ENCODE results near the gene STARD5.
"Not testable (repeated sequence)": the region's sequence is repeated elsewhere in the genome, so short reads cannot be mapped to it uniquely, and the experiment has no call there.

STARD5 gene

DNA sequence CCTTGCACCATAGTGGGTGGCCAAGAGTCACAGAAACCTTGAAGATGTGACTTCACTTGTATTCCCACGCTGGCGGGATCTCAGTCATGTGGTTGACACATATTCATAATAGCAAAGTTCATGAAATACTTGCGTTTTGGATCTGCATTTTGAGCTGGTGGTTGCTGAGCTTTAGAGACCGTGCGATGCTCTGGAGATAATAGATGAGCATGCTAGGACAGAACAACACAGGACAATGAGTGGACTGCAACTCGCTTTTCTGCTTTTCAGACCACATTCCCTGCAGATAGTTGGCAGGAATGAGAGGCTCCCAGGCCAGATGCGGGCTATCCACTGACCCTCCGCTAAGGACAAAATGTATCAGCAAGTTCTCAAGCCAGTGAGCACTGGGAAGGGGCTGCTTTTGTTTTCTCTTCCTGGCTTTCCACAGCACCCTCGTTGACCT lies 13.8 kb upstream of the STARD5 start:
- no peaks in the 10 kb centered on the region for H3K36me3 ChIP-seq (ENCODE audit: insufficient read depth, low read length)
- H3K4me3 ChIP-seq (ENCODE audit: low read depth, low read length): no peak overlapping the region
- peak overlapping the region; percentile 16; the same call in 1 of the 2 replicates for H3K27ac ChIP-seq (ENCODE audit: low read depth, low read length)
- peaks cover 21% of the 10 kb centered on the region for H3K4me1 ChIP-seq (ENCODE audit: control insufficient read depth, insufficient read depth, low read length, unreplicated experiment)
- H2AFZ ChIP-seq (ENCODE audit: low read length, unreplicated experiment): no peak overlapping the region
- no peaks in the 10 kb centered on the region for H3K79me2 ChIP-seq (ENCODE audit: control insufficient read depth, insufficient read depth, low read length, unreplicated experiment)
- peaks cover 15% of the 10 kb centered on the region; the same call in 1 of the 2 replicates for H3K27me3 ChIP-seq (ENCODE audit: insufficient read depth, low read length)

DNA sequence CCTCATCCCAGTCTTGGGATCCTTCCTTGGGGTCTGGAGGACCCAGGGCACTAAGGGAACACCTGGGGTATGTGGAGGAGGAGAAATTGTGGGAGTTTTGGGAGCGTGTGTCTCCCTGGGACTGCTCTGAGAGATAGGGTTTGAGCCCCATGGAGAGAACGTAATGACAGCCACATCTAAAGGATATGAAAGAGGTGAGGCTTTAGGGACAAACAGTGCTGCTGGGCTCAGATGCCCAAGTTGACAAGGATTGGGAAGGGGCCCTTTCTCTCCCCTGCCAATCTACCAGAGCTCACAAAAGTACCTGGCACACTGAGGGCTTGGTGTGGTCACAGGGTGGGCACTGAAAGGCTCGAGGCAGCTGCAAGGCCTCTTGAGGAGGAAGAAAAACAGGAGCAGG lies 13.3 kb upstream of the STARD5 start:
- no peak overlapping the region for H2AFZ ChIP-seq (ENCODE audit: low read length, unreplicated experiment)
- H3K36me3 ChIP-seq (ENCODE audit: insufficient read depth, low read length): no peaks in the 10 kb centered on the region
- peaks cover 21% of the 10 kb centered on the region for H3K4me1 ChIP-seq (ENCODE audit: control insufficient read depth, insufficient read depth, low read length, unreplicated experiment)
- H3K27me3 ChIP-seq (ENCODE audit: insufficient read depth, low read length): peaks cover 15% of the 10 kb centered on the region; the same call in 1 of the 2 replicates
- no peaks in the 10 kb centered on the region for H3K79me2 ChIP-seq (ENCODE audit: control insufficient read depth, insufficient read depth, low read length, unreplicated experiment)
- no peak overlapping the region for H3K27ac ChIP-seq (ENCODE audit: low read depth, low read length)
- no peak overlapping the region for H3K4me3 ChIP-seq (ENCODE audit: low read depth, low read length)

DNA sequence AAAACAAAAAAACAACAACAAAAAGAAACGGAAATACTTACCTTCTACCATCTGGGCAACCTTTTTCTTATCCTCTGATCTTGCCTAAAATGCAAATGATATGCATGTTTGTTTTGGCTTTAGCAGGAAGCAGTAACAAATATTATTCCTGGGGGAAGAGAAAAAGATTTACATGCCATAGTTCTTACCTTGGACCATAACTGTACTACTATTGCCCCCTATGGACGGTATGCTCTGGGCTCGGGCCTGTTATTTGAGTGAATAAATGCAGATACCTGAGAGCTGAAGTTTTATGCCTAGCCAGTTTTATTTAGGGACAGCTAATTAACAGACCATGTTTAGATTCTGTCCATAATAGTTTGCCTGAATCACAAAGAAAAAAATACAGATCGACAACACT lies 12.6 kb upstream of the STARD5 start:
- H3K79me2 ChIP-seq (ENCODE audit: control insufficient read depth, insufficient read depth, low read length, unreplicated experiment): no peaks in the 10 kb centered on the region
- H3K27ac ChIP-seq (ENCODE audit: low read depth, low read length): no peak overlapping the region
- H2AFZ ChIP-seq (ENCODE audit: low read length, unreplicated experiment): no peak overlapping the region
- peaks cover 8% of the 10 kb centered on the region; the same call in 1 of the 2 replicates for H3K27me3 ChIP-seq (ENCODE audit: insufficient read depth, low read length)
- H3K36me3 ChIP-seq (ENCODE audit: insufficient read depth, low read length): no peaks in the 10 kb centered on the region
- no peak overlapping the region for H3K4me3 ChIP-seq (ENCODE audit: low read depth, low read length)
- peaks cover 21% of the 10 kb centered on the region for H3K4me1 ChIP-seq (ENCODE audit: control insufficient read depth, insufficient read depth, low read length, unreplicated experiment)

DNA sequence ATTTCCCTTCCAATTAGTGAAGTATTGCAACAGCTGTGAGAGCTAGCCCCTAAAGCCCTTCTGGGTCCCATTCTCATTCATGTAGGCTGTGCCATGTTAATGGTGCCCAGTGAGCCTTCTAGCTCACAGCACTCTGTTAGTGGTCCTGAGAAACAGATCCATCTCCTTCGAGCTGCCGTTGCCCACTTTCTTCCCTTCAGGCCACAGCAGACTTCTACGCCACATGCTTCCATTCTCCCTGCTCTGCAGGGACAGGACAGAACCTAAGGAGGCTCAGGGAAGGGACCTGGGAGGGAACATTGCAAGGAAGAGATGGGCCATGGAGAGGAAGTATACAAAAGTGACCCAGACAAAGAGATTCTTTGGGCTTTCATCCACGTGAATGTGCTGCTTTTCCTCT lies 11.7 kb upstream of the STARD5 start:
- no peaks in the 10 kb centered on the region for H3K79me2 ChIP-seq (ENCODE audit: control insufficient read depth, insufficient read depth, low read length, unreplicated experiment)
- H3K27me3 ChIP-seq (ENCODE audit: insufficient read depth, low read length): 0 out of 2 replicates have a peak, but pooled peaks cover 2% of the 10 kb centered on the region
- no peak overlapping the region for H3K27ac ChIP-seq (ENCODE audit: low read depth, low read length)
- H3K36me3 ChIP-seq (ENCODE audit: insufficient read depth, low read length): no peaks in the 10 kb centered on the region
- peaks cover 21% of the 10 kb centered on the region for H3K4me1 ChIP-seq (ENCODE audit: control insufficient read depth, insufficient read depth, low read length, unreplicated experiment)
- H3K4me3 ChIP-seq (ENCODE audit: low read depth, low read length): no peak overlapping the region
- H2AFZ ChIP-seq (ENCODE audit: low read length, unreplicated experiment): no peak overlapping the region

DNA sequence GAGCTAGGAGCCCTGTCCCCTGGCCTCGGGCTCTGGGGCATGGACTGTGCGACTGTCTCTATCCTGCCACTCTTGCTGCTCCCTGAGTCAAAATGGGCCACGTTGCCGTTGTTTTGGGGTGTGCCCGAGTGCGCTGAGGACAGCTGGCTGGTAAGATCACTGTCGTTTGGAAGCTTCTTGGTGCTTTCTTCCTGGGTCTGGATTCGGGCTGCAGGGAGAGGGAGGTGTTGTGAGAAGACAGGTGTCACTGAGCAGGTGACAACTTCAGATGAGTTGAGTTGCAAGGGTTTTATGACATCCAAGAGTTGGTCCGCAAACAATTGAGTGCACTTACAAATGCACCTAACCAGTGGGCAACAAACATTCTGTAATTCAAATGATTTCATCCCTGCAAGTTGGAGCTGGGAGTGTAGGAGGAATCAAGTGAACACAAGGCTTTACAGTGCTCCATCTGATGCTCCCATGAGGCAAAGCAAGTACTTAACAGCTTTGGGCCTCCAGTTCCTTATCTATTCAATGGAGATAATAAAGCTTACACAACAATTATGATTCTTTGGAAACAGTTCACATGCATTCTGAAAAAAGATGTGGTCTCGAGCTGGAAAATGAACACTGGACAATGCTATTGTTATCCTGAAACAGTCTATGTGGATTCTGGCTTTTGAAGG lies 11.0 kb upstream of the STARD5 start:
- Histone ChIP-seq H3K27ac (ENCODE audit: low read depth, low read length) (no peak overlapping the region), H3K79me2 (ENCODE audit: control insufficient read depth, insufficient read depth, low read length, unreplicated experiment) (no peaks in the 10 kb centered on the region), H3K27me3 (ENCODE audit: insufficient read depth, low read length) (no peaks in the 10 kb centered on the region), H3K4me1 (ENCODE audit: control insufficient read depth, insufficient read depth, low read length, unreplicated experiment) (peaks cover 21% of the 10 kb centered on the region), H2AFZ (ENCODE audit: low read length, unreplicated experiment) (no peak overlapping the region), H3K36me3 (ENCODE audit: insufficient read depth, low read length) (no peaks in the 10 kb centered on the region), H3K4me3 (ENCODE audit: low read depth, low read length) (no peak overlapping the region)

DNA sequence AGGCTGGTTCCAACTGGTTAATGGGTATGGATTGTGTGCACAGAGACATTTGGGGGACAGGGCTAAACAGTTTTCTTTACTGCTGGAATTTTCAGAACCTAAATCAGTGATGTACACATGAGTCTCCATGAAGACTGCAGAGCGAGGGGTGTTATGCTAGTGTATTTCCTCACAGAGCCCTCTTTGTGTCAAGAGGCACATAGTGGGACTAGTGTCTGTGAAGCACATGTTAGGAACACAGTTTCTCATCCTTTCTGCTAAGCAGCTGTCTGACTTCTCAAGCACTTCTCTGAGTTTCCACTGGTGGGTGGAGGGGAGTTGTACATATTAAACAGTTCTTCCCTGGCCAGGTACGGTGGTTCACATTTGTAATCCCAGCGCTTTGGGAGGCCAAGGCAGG lies 9.4 kb upstream of the STARD5 start:
- Histone ChIP-seq H2AFZ (ENCODE audit: low read length, unreplicated experiment) (no peak overlapping the region), H3K27me3 (ENCODE audit: insufficient read depth, low read length) (no peaks in the 10 kb centered on the region), H3K27ac (ENCODE audit: low read depth, low read length) (no peak overlapping the region), H3K79me2 (ENCODE audit: control insufficient read depth, insufficient read depth, low read length, unreplicated experiment) (no peaks in the 10 kb centered on the region), H3K4me3 (ENCODE audit: low read depth, low read length) (no peak overlapping the region), H3K36me3 (ENCODE audit: insufficient read depth, low read length) (no peaks in the 10 kb centered on the region), H3K4me1 (ENCODE audit: control insufficient read depth, insufficient read depth, low read length, unreplicated experiment) (peaks cover 12% of the 10 kb centered on the region)

DNA sequence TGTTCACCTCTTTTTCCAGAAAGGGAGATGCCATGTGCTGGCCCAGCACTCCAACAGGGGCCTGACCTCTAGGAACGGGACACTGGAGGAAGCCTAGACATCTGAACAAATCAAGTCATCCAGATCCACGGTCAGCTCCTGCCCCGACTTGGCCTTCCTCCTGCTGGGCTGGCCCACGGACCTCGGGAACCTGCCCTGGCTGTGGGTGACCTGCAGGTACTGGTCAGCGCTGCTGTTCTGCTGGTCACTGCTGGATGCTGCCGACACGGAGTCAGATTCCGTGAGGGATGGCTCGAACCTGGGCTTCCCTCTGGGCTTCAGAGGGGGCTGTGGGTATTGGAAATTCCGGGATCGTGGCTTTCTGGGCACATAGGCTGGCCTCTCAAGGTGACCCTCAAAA lies 8.4 kb upstream of the STARD5 start:
- H3K27ac ChIP-seq (ENCODE audit: low read depth, low read length): no peak overlapping the region
- H3K4me3 ChIP-seq (ENCODE audit: low read depth, low read length): no peak overlapping the region

DNA sequence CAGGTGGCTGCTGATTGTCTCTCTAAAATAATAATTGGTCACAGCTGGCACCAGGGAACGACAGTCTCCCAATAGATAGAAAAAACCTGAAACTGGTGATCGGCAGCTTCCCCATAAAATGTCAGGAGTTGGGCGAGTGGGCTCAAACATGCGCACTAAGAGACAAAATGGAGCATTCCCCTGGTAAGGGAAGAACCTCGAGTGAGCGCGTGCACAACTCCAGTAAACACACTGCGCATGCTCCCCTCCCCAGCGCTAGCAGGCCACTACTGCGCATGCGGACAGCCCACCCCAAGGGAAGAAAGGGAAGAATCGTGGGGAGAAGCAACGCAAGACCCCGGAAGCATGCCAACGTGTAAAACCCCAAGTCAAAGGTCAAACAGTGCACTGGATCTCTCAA lies 7.7 kb upstream of the STARD5 start:
- Histone ChIP-seq H3K27ac (ENCODE audit: low read depth, low read length) (no peak overlapping the region), H3K79me2 (ENCODE audit: control insufficient read depth, insufficient read depth, low read length, unreplicated experiment) (no peaks in the 10 kb centered on the region), H3K27me3 (ENCODE audit: insufficient read depth, low read length) (no peaks in the 10 kb centered on the region), H3K36me3 (ENCODE audit: insufficient read depth, low read length) (no peaks in the 10 kb centered on the region), H3K4me3 (ENCODE audit: low read depth, low read length) (no peak overlapping the region), H2AFZ (ENCODE audit: low read length, unreplicated experiment) (no peak overlapping the region), H3K4me1 (ENCODE audit: control insufficient read depth, insufficient read depth, low read length, unreplicated experiment) (peaks cover 15% of the 10 kb centered on the region)

More for the DNA sequence above, 8.4 kb upstream of the STARD5 start:
- H3K36me3 ChIP-seq (ENCODE audit: insufficient read depth, low read length): no peaks in the 10 kb centered on the region
- no peak overlapping the region for H2AFZ ChIP-seq (ENCODE audit: low read length, unreplicated experiment)
- H3K4me1 ChIP-seq (ENCODE audit: control insufficient read depth, insufficient read depth, low read length, unreplicated experiment): peaks cover 10% of the 10 kb centered on the region
- no peaks in the 10 kb centered on the region for H3K79me2 ChIP-seq (ENCODE audit: control insufficient read depth, insufficient read depth, low read length, unreplicated experiment)
- no peaks in the 10 kb centered on the region for H3K27me3 ChIP-seq (ENCODE audit: insufficient read depth, low read length)

DNA sequence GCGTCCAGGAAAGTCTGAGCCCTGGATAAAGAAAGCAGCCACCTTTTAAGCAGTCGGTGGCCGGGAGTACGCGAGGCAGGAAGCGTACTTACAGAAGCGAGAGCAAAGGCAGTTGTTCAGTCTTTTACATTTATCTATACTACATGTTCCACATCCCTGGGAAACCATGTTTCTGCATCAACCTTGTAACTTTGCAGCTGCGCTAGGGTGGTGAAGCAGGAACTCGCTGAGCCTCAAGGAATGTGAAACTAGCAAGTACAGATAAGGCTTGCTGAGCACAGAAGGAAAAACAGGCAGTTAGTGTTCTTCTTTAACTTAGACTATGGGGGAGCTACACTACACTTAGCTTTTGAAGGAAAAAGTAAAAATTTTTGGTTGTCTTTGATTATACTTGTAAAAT lies 7.2 kb upstream of the STARD5 start:
- not testable (repeated sequence) for H3K79me2 ChIP-seq (ENCODE audit: control insufficient read depth, insufficient read depth, low read length, unreplicated experiment); H3K4me3 ChIP-seq (ENCODE audit: low read depth, low read length); H3K27ac ChIP-seq (ENCODE audit: low read depth, low read length); H3K27me3 ChIP-seq (ENCODE audit: insufficient read depth, low read length); H3K36me3 ChIP-seq (ENCODE audit: insufficient read depth, low read length); H2AFZ ChIP-seq (ENCODE audit: low read length, unreplicated experiment)
- H3K4me1 ChIP-seq (ENCODE audit: control insufficient read depth, insufficient read depth, low read length, unreplicated experiment): peaks cover 20% of the 10 kb centered on the region

DNA sequence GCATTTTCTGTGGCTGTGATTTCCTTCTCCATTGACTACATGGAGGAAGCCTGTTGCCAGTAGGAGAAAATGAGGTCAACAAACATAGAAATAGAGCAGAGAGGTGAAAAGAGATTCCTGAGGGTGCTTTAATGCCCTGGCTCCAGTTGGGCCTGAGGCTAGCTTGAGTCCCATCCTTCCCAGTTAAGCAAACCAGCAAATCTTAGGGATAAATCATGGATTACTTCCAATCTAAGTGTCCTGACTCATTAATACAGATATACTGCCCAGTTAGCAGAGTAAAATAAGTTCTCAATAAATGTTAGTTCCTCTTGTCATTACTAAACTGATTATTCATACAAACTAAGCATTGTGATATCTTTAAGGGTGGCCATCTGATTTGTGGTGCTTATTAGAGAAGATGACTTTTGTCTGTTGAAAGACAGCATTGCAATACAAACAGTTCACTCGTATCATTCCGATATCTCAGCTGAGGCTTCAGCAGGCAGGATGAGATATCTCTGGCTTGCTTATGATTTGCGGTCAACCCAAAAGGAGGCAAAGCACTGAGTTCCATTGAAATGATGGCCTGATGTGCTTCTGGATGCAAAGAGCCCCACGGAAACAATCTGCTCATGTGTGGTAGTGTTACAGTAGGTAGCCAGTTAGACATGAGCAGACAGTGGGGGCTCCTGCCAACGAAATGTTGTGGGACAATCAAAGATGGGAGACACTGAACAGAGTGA lies 6.6 kb upstream of the STARD5 start:
- Histone ChIP-seq H3K27ac (ENCODE audit: low read depth, low read length) (no peak overlapping the region), H2AFZ (ENCODE audit: low read length, unreplicated experiment) (no peak overlapping the region), H3K27me3 (ENCODE audit: insufficient read depth, low read length) (no peaks in the 10 kb centered on the region), H3K4me3 (ENCODE audit: low read depth, low read length) (no peak overlapping the region), H3K4me1 (ENCODE audit: control insufficient read depth, insufficient read depth, low read length, unreplicated experiment) (peaks cover 20% of the 10 kb centered on the region), H3K79me2 (ENCODE audit: control insufficient read depth, insufficient read depth, low read length, unreplicated experiment) (no peaks in the 10 kb centered on the region), H3K36me3 (ENCODE audit: insufficient read depth, low read length) (no peaks in the 10 kb centered on the region)

DNA sequence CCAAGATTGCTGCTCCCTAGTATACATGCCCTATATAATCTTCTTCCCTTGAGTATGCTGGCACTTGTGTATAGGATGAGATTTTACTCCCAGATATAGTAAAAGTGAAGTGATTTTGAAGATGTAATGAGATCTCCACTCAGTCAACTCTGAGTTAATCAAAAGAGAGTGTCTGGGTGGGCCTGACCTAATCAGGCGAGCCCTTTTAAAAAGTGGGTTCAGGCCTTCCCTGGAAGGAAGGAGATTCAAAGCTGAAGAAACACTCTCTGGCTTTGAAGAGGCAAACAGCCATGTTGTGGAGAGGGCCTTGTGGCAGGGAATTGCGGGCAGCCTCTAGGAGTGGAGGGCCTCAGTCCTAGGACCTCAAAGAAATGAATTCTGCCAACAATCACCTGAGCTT lies 5.5 kb upstream of the STARD5 start:
- no peaks in the 10 kb centered on the region for H3K36me3 ChIP-seq (ENCODE audit: insufficient read depth, low read length)
- no peaks in the 10 kb centered on the region for H3K79me2 ChIP-seq (ENCODE audit: control insufficient read depth, insufficient read depth, low read length, unreplicated experiment)
- H3K27ac ChIP-seq (ENCODE audit: low read depth, low read length): no peak overlapping the region
- H3K4me3 ChIP-seq (ENCODE audit: low read depth, low read length): no peak overlapping the region
- peaks cover 20% of the 10 kb centered on the region for H3K4me1 ChIP-seq (ENCODE audit: control insufficient read depth, insufficient read depth, low read length, unreplicated experiment)
- no peaks in the 10 kb centered on the region for H3K27me3 ChIP-seq (ENCODE audit: insufficient read depth, low read length)
- no peak overlapping the region for H2AFZ ChIP-seq (ENCODE audit: low read length, unreplicated experiment)
